Panc1 (cell line): Measurements from ENCODE around the gene EID3.

Experiments used
- CTCF ChIP-seq: fragments of 450-650 bp; IDR thresholded peaks from 2 replicates; pipeline ENCODE4 v1.5.1; 2017; ENCODE audit warnings: mild to moderate bottlenecking
- POLR2AphosphoS5 ChIP-seq: IDR thresholded peaks from 2 replicates; pipeline ENCODE4 v1.6.1; 2012; ENCODE audit warnings: mild to moderate bottlenecking, low read depth, low read length, moderate library complexity
- REST ChIP-seq, 2 experiments: IDR thresholded peaks; 2 replicates each; pipeline ENCODE4 v1.6.1; 2011 to 2012; ENCODE audit warnings: low read depth in 2 of 2, control low read depth in 1 of 2, low read length in 1 of 2, mild to moderate bottlenecking in 1 of 2, moderate library complexity in 1 of 2; ENCODE audit not compliant: insufficient read depth in 1 of 2
- SIN3A ChIP-seq: IDR thresholded peaks from 2 replicates; pipeline ENCODE4 v1.6.1; 2012; ENCODE audit warnings: low read depth, mild to moderate bottlenecking, low read length, moderate library complexity, borderline replicate concordance; ENCODE audit not compliant: insufficient read depth
- TCF7L2 ChIP-seq: IDR thresholded peaks from 2 replicates; pipeline ENCODE4 v1.6.1; 2011; ENCODE audit warnings: mild to moderate bottlenecking, low read depth, low read length, inconsistent platforms

- TF ChIP-seq CTCF (no peak), TCF7L2 (no peak), POLR2AphosphoS5 (no peak), SIN3A (no peak), REST (IDR thresholded peaks at IDR 0.05; ENCODE audit: insufficient read depth in 1 of 2, low read depth in 2 of 2, low read length in 1 of 2) (no peak)
These were observed 4.1 kb downstream of the EID3 start for GRCh38 chr12:104307655-104308000.
